ENCODE data around the gene USP5.

DNA sequence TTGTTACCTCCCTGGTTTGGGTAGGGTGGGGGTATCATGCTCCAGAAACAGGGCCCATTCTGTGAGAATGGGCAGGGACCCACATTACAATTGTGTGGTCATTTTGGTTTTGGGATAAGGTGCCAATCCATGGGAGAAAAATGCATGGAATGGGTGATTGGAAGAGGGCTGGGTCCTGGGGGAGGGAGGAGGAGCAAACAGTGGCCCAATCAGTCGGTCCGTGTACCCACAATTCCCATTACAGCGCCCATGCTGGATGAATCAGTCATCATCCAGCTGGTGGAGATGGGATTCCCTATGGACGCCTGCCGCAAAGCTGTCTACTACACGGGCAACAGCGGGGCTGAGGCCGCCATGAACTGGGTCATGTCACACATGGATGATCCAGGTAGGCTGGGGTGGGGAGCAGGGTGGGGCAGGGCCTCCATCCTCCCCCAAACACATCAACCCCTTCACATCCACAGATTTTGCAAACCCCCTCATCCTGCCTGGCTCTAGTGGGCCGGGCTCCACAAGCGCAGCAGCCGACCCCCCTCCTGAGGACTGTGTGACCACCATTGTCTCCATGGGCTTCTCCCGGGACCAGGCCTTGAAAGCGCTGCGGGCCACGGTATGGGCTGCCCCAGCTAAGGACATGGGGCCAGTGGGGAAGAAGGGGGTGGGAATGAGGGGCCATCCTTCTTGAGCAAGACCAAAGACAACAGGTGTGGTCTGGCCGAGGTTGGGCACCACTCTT, 11.8 kb downstream of the USP5 start:
- TF ChIP-seq, protein P1, sequence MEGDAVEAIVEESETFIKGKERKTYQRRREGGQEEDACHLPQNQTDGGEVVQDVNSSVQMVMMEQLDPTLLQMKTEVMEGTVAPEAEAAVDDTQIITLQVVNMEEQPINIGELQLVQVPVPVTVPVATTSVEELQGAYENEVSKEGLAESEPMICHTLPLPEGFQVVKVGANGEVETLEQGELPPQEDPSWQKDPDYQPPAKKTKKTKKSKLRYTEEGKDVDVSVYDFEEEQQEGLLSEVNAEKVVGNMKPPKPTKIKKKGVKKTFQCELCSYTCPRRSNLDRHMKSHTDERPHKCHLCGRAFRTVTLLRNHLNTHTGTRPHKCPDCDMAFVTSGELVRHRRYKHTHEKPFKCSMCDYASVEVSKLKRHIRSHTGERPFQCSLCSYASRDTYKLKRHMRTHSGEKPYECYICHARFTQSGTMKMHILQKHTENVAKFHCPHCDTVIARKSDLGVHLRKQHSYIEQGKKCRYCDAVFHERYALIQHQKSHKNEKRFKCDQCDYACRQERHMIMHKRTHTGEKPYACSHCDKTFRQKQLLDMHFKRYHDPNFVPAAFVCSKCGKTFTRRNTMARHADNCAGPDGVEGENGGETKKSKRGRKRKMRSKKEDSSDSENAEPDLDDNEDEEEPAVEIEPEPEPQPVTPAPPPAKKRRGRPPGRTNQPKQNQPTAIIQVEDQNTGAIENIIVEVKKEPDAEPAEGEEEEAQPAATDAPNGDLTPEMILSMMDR (IDR thresholded peaks at IDR 0.05; ENCODE audit: poor library complexity), result no peak
- TF ChIP-seq EZH2 (IDR thresholded peaks at IDR 0.05; ENCODE audit: borderline replicate concordance) (no peak), EZH2phosphoT487 (IDR thresholded peaks at IDR 0.05; ENCODE audit: low read depth, severe bottlenecking, unreplicated experiment) (no peak)

All from hepatocyte (in vitro differentiated cells).